Vagina (tissue), 2 donors: ENCODE data around the gene RHCE.

Experiments used
- POLR2A ChIP-seq, 2 donors: fragments of 450-650 bp; IDR thresholded peaks; one replicate each; pipeline ENCODE4 v1.6.1; 2017; ENCODE audit warnings: antibody characterized with exemption in 2 of 2, mild to moderate bottlenecking in 2 of 2, moderate library complexity in 2 of 2
- POLR2AphosphoS5 ChIP-seq, 2 donors: sonication (generic); formaldehyde crosslinking; IDR thresholded peaks; one replicate each; pipeline ENCODE4 v1.9.0; 2017; ENCODE audit warnings: antibody characterized with exemption in 2 of 2, mild to moderate bottlenecking in 2 of 2, low read depth in 1 of 2; ENCODE audit not compliant: insufficient read depth in 1 of 2
- TF ChIP-seq, protein P1 (sequence below), 3 experiments: fragments of 450-650 bp in 2 of 3; fragments of 200-600 bp in 1 of 3; sonication (generic) in 1 of 3; IDR thresholded peaks; one replicate each; pipeline ENCODE4 v1.5.1; 2017 to 2019; ENCODE audit warnings: antibody characterized with exemption in 3 of 3, mild to moderate bottlenecking in 2 of 3, moderate library complexity in 2 of 3

DNA sequence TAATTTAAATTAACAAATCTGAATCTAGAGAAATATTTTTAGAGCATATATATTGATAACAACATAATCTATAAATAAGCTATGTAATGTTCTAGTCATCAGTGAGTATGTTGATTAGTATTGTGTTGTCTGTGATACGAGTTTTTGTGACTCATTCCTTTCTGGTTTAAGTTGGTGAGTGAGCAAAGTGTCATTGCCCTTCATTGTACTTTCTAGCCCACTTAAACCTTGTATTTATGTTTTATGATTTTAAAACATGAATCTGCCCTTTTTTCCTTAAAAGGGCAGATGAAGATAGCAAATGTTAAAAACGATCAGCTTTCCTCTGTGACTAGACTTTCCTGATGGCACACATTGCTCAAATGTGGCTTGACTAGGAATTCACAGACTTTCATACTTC lies 48.6 kb upstream of the RHCE start:
- TF ChIP-seq POLR2A (IDR thresholded peaks at IDR 0.05) (no peak), POLR2AphosphoS5 (IDR thresholded peaks at IDR 0.05; ENCODE audit: insufficient read depth in 1 of 2, low read depth in 1 of 2) (no peak)
- TF ChIP-seq, protein P1, sequence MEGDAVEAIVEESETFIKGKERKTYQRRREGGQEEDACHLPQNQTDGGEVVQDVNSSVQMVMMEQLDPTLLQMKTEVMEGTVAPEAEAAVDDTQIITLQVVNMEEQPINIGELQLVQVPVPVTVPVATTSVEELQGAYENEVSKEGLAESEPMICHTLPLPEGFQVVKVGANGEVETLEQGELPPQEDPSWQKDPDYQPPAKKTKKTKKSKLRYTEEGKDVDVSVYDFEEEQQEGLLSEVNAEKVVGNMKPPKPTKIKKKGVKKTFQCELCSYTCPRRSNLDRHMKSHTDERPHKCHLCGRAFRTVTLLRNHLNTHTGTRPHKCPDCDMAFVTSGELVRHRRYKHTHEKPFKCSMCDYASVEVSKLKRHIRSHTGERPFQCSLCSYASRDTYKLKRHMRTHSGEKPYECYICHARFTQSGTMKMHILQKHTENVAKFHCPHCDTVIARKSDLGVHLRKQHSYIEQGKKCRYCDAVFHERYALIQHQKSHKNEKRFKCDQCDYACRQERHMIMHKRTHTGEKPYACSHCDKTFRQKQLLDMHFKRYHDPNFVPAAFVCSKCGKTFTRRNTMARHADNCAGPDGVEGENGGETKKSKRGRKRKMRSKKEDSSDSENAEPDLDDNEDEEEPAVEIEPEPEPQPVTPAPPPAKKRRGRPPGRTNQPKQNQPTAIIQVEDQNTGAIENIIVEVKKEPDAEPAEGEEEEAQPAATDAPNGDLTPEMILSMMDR (IDR thresholded peaks at IDR 0.05), result no peak
